Trophoblast cell (in vitro differentiated cells and primary cell): ENCODE measurements around the gene USH2A.

ENCODE experiments used
- DNase-seq, 2 donors: peaks; one replicate each; pipeline ENCODE4 v3.0.0-alpha.2; 2016
- H2AFZ ChIP-seq: 2 replicates; pipeline ENCODE4 v1.6.1; 2013; ENCODE audit warnings: low read length, moderate library complexity, mild to moderate bottlenecking; ENCODE audit not compliant: insufficient read depth, poor library complexity
- H2AK5ac ChIP-seq: 2 replicates; pipeline ENCODE4 v1.6.1; 2013; ENCODE audit warnings: mild to moderate bottlenecking, low read length
- H2BK120ac ChIP-seq: 2 replicates; pipeline ENCODE4 v1.6.1; 2013; ENCODE audit warnings: low read length, mild to moderate bottlenecking, moderate library complexity; ENCODE audit not compliant: insufficient read depth, poor library complexity
- H2BK12ac ChIP-seq: 2 replicates; pipeline ENCODE4 v1.6.1; 2013; ENCODE audit warnings: mild to moderate bottlenecking, low read length, moderate library complexity
- H2BK5ac ChIP-seq: 2 replicates; pipeline ENCODE4 v1.6.1; 2013; ENCODE audit warnings: low read length, low read depth, moderate library complexity, mild to moderate bottlenecking; ENCODE audit not compliant: poor library complexity
- H3K14ac ChIP-seq: 2 replicates; pipeline ENCODE4 v1.6.1; 2013; ENCODE audit warnings: mild to moderate bottlenecking, low read length
- H3K18ac ChIP-seq: 2 replicates; pipeline ENCODE4 v1.6.1; 2013; ENCODE audit warnings: mild to moderate bottlenecking, low read length
- H3K23ac ChIP-seq: 2 replicates; pipeline ENCODE4 v1.6.1; 2013; ENCODE audit warnings: low read length
- H3K27ac ChIP-seq: 2 replicates; pipeline ENCODE4 v1.5.1; 2013; ENCODE audit warnings: low read depth, mild to moderate bottlenecking, inconsistent platforms, low read length, moderate library complexity
- H3K27me3 ChIP-seq: 2 replicates; pipeline ENCODE4 v1.6.1; 2013; ENCODE audit warnings: inconsistent platforms, mild to moderate bottlenecking, low read length, moderate library complexity; ENCODE audit not compliant: insufficient read depth
- H3K36me3 ChIP-seq, 2 experiments: 1 replicate in 1 of 2; 2 replicates in 1 of 2; pipeline ENCODE4 v1.6.1; 2013; ENCODE audit warnings: low read length in 2 of 2, mild to moderate bottlenecking in 2 of 2, moderate library complexity in 1 of 2; ENCODE audit not compliant: insufficient read depth in 2 of 2, control insufficient read depth in 1 of 2
- H3K4ac ChIP-seq: 2 replicates; pipeline ENCODE4 v1.6.1; 2013; ENCODE audit warnings: low read depth, mild to moderate bottlenecking, low read length, moderate library complexity
- H3K4me1 ChIP-seq, 2 experiments: 1 replicate in 1 of 2; 2 replicates in 1 of 2; pipeline ENCODE4 v1.6.1; 2013; ENCODE audit warnings: low read length in 2 of 2, mild to moderate bottlenecking in 2 of 2, moderate library complexity in 1 of 2; ENCODE audit not compliant: insufficient read depth in 2 of 2, control insufficient read depth in 1 of 2
- H3K4me2 ChIP-seq: 2 replicates; pipeline ENCODE4 v1.6.1; 2013; ENCODE audit warnings: inconsistent platforms, mild to moderate bottlenecking, low read length, moderate library complexity
- H3K4me3 ChIP-seq: 2 replicates; pipeline ENCODE4 v1.5.1; 2013; ENCODE audit warnings: mild to moderate bottlenecking, low read depth, low read length, inconsistent platforms
- H3K79me1 ChIP-seq: one replicate; pipeline ENCODE4 v1.6.1; 2013; ENCODE audit warnings: low read length
- H3K79me2 ChIP-seq: 2 replicates; pipeline ENCODE4 v1.6.1; 2013; ENCODE audit warnings: low read length, mild to moderate bottlenecking; ENCODE audit not compliant: control insufficient read depth, insufficient read depth, poor library complexity
- H3K9ac ChIP-seq: 2 replicates; pipeline ENCODE4 v1.6.1; 2013; ENCODE audit warnings: mild to moderate bottlenecking, low read length
- H3K9me3 ChIP-seq: 2 replicates; pipeline ENCODE4 v1.6.1; 2013; ENCODE audit warnings: low read depth, mild to moderate bottlenecking, control low read depth, inconsistent platforms, low read length; ENCODE audit not compliant: insufficient read depth
- H4K12ac ChIP-seq: 2 replicates; pipeline ENCODE4 v1.6.1; 2013; ENCODE audit warnings: low read depth, mild to moderate bottlenecking, low read length, moderate library complexity
- H4K8ac ChIP-seq: 2 replicates; pipeline ENCODE4 v1.6.1; 2013; ENCODE audit warnings: low read depth, mild to moderate bottlenecking, low read length, moderate library complexity
- H4K91ac ChIP-seq: one replicate; pipeline ENCODE4 v1.6.1; 2013; ENCODE audit warnings: low read depth, mild to moderate bottlenecking, low read length, moderate library complexity
- WGBS: extraction: QIAGEN DNeasy Blood & Tissue Kit; methylation state at CpG from one replicate; pipeline ENCODE4 v1.1.7; 2013; ENCODE audit warnings: missing lambda C conversion rate; ENCODE audit not compliant: insufficient read length, insufficient coverage; ENCODE audit errors: extremely low coverage; 5-methylcytosine and 5-hydroxymethylcytosine counted together

The USH2A gene

DNA sequence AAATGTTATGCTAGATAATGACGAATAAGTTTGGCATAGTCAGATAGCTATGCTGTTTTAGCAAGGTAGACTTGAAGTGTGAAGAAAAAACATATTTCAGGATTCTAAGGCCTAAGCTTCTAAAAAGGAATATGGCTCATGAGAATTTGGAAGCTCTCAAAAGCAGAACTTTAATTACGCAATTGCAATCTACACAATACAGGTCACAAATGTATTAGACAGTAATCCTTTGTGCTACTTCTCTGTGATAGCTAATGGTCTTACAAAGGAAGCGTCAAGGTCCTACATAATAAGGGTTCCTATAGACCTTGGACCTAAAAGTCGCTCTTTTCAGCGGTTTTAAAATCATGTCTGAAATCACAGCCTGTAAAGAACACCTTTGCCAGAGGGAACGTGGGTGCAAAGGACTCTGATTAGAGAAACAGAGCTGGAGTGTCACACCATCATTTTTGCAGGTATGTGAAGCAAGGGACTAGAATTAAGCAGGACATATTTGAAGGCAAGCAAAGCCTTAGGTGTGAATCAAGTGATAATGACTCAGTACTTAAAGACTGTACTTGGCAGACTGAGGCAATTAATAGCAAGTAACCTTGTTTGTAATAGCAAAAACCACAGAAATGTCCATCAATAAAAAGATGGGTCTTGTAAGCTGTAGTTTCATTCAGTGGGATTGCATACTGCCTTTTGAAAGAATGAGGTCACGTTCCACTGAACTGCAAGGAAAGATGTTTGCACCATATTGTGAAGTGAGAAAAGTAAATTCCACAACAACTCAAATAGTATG is 436.0 kb downstream of the USH2A start:
- DNase-seq = peak in 1 of 2 donors; percentile 11
- no peaks in the 10 kb centered on the region for H3K4me1 ChIP-seq
- H4K12ac ChIP-seq = no peak overlapping the region
- H3K9me3 ChIP-seq = no peaks in the 10 kb centered on the region
- H2BK120ac ChIP-seq = no peak overlapping the region
- H3K4ac ChIP-seq = no peak overlapping the region
- H3K14ac ChIP-seq = no peak overlapping the region
- H2BK5ac ChIP-seq = no peak overlapping the region
- no peak overlapping the region for H3K4me2 ChIP-seq
- H3K4me3 ChIP-seq = no peak overlapping the region
- no peak overlapping the region for H3K9ac ChIP-seq
- no peak overlapping the region for H3K27ac ChIP-seq
- no peak overlapping the region for H2AFZ ChIP-seq
- no peaks in the 10 kb centered on the region for H3K36me3 ChIP-seq
- no peak overlapping the region for H3K18ac ChIP-seq
- no peak overlapping the region for H3K23ac ChIP-seq
- no peaks in the 10 kb centered on the region for H3K79me1 ChIP-seq
- H3K79me2 ChIP-seq = no peaks in the 10 kb centered on the region
- no peak overlapping the region for H4K91ac ChIP-seq
- no peak overlapping the region for H2AK5ac ChIP-seq
- no peak overlapping the region for H2BK12ac ChIP-seq
- no peak overlapping the region for H4K8ac ChIP-seq
- WGBS = no CpG with 5 or more reads among the region's 7 CpGs
- H3K27me3 ChIP-seq = no peaks in the 10 kb centered on the region

DNA sequence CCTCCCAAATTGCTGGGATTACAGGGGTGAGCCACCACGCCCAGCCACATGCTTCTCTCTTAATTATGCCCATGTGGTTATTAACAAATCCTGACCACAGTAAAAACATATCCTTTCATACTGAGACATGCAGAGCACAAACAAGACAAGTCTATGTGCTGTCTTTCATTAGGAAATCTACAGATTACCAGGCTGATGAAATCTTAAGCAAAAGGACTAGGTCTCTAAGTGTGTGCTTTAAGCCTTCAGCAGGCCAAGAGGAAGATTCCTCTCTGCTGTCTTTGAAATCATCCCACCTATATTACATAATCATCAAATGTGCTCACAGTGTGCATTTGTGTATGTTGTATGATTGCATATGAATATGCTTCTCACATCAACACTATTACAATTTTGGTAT is 436.8 kb downstream of the USH2A start:
- no peak overlapping the region for H3K4me2 ChIP-seq
- no peak overlapping the region for H3K18ac ChIP-seq
- H2BK12ac ChIP-seq = no peak overlapping the region
- H2BK120ac ChIP-seq = no peak overlapping the region
- H3K79me2 ChIP-seq = no peaks in the 10 kb centered on the region
- DNase-seq = no peak
- no peak overlapping the region for H3K4ac ChIP-seq
- no peak overlapping the region for H4K8ac ChIP-seq
- no peak overlapping the region for H2AFZ ChIP-seq
- no peak overlapping the region for H3K14ac ChIP-seq
- no peaks in the 10 kb centered on the region for H3K79me1 ChIP-seq
- no peak overlapping the region for H4K12ac ChIP-seq
- H2AK5ac ChIP-seq = no peak overlapping the region
- no CpG with 5 or more reads among the region's 1 CpG for WGBS
- H2BK5ac ChIP-seq = no peak overlapping the region
- no peak overlapping the region for H3K27ac ChIP-seq
- no peaks in the 10 kb centered on the region for H3K36me3 ChIP-seq
- no peaks in the 10 kb centered on the region for H3K4me1 ChIP-seq
- no peak overlapping the region for H3K9ac ChIP-seq
- H3K27me3 ChIP-seq = no peaks in the 10 kb centered on the region
- no peak overlapping the region for H3K23ac ChIP-seq
- no peaks in the 10 kb centered on the region for H3K9me3 ChIP-seq
- no peak overlapping the region for H3K4me3 ChIP-seq
- no peak overlapping the region for H4K91ac ChIP-seq

DNA sequence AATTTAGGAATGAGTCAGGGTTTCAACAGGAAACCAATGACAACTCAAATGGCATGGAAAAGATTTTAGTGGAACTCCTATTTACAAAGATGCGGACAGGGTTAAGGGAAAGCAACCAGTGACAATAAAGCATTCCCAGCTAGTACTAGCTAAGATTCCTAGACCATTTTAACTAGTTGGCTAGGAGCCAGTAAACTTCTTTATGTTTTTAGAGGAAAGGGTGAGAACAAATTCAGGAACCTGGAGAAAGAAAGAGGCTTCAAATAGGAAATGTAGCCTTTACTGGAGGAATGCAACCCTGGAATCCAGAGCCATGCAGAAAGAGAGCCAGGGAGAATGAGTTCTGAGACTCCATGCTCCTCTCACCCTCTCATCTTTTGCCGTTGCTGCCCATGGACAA is 439.6 kb downstream of the USH2A start:
- no peak overlapping the region for H3K4me3 ChIP-seq
- H3K9ac ChIP-seq = no peak overlapping the region
- no peak overlapping the region for H2BK120ac ChIP-seq
- no peak for DNase-seq
- no peaks in the 10 kb centered on the region for H3K27me3 ChIP-seq
- H3K79me1 ChIP-seq = no peaks in the 10 kb centered on the region
- no peak overlapping the region for H3K27ac ChIP-seq
- no peak overlapping the region for H3K14ac ChIP-seq
- H2AFZ ChIP-seq = no peak overlapping the region
- no peaks in the 10 kb centered on the region for H3K9me3 ChIP-seq
- no peak overlapping the region for H4K8ac ChIP-seq
- no peak overlapping the region for H3K4me2 ChIP-seq
- no peak overlapping the region for H4K91ac ChIP-seq
- H3K4ac ChIP-seq = no peak overlapping the region
- WGBS = no CpG with 5 or more reads among the region's 2 CpGs
- H2BK5ac ChIP-seq = no peak overlapping the region
- H2BK12ac ChIP-seq = no peak overlapping the region
- no peak overlapping the region for H3K18ac ChIP-seq
- H2AK5ac ChIP-seq = no peak overlapping the region
- no peak overlapping the region for H3K23ac ChIP-seq
- H3K4me1 ChIP-seq = no peaks in the 10 kb centered on the region
- H3K36me3 ChIP-seq = no peaks in the 10 kb centered on the region
- H3K79me2 ChIP-seq = no peaks in the 10 kb centered on the region
- H4K12ac ChIP-seq = no peak overlapping the region

DNA sequence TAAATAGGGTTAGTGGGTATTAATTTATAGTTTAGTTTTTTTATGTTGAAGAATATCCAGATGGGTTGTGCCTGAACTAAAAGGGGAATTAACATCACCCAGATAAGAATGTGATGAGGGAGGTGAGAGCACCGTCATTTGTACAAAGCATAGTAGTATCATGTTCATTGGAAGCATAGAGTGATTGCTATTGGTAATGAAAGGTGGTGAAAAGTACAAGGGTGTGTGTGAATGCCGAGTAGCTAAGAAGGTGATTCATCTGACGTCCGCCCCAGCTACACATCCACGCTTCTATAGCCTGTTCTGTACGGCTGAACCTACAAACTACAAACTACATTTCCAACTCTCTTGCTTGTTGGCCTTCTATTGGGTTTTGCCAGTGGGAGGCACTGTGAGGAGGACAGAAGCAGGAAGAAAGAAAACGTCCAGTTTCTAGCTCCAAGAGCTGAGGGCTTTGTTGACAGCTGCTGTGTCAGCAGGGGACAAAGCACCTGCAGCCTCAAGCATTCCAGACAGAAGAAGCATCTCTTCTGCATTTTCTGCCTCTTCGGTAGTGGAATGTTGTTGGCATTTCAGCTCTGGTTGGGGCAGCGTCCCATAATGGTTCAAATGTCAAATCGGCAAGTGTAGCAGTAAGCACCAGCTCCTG is 451.3 kb downstream of the USH2A start:
- no peak overlapping the region for H4K91ac ChIP-seq
- no peak overlapping the region for H3K4me2 ChIP-seq
- H3K14ac ChIP-seq = no peak overlapping the region
- WGBS = no CpG with 5 or more reads among the region's 10 CpGs
- no peak overlapping the region for H2AFZ ChIP-seq
- H3K27ac ChIP-seq = no peak overlapping the region
- no peaks in the 10 kb centered on the region for H3K4me1 ChIP-seq
- no peak overlapping the region for H2BK120ac ChIP-seq
- H4K12ac ChIP-seq = no peak overlapping the region
- H3K4ac ChIP-seq = no peak overlapping the region
- H2AK5ac ChIP-seq = no peak overlapping the region
- DNase-seq = no peak
- H2BK5ac ChIP-seq = no peak overlapping the region
- no peak overlapping the region for H3K18ac ChIP-seq
- H3K23ac ChIP-seq = no peak overlapping the region
- no peak overlapping the region for H3K4me3 ChIP-seq
- H3K9me3 ChIP-seq = no peaks in the 10 kb centered on the region
- H3K79me2 ChIP-seq = no peaks in the 10 kb centered on the region
- no peaks in the 10 kb centered on the region for H3K79me1 ChIP-seq
- H3K27me3 ChIP-seq = no peaks in the 10 kb centered on the region
- no peak overlapping the region for H3K9ac ChIP-seq
- no peaks in the 10 kb centered on the region for H3K36me3 ChIP-seq
- no peak overlapping the region for H2BK12ac ChIP-seq
- no peak overlapping the region for H4K8ac ChIP-seq
